BLaER1 (cell line): ENCODE measurements around the gene EHMT2.

Source experiments
- H3K27ac ChIP-seq: shearing (Covaris generic); formaldehyde crosslinking; 2 replicates; pipeline ENCODE4 v1.8.1; 2022
- H3K27me3 ChIP-seq: shearing (Covaris generic); formaldehyde crosslinking; 2 replicates; pipeline ENCODE4 v1.8.1; 2022
- H3K36me3 ChIP-seq: shearing (Covaris generic); formaldehyde crosslinking; 2 replicates; pipeline ENCODE4 v1.8.1; 2022
- H3K4me1 ChIP-seq: shearing (Covaris generic); formaldehyde crosslinking; 2 replicates; pipeline ENCODE4 v1.8.1; 2022
- H3K4me2 ChIP-seq: shearing (Covaris generic); formaldehyde crosslinking; 2 replicates; pipeline ENCODE4 v1.8.1; 2022
- H3K4me3 ChIP-seq: shearing (Covaris generic); formaldehyde crosslinking; 2 replicates; pipeline ENCODE4 v1.8.1; 2022
- H3K9ac ChIP-seq: shearing (Covaris generic); formaldehyde crosslinking; 2 replicates; pipeline ENCODE4 v1.8.1; 2022
- H3K9me3 ChIP-seq: shearing (Covaris generic); formaldehyde crosslinking; 2 replicates; pipeline ENCODE4 v1.8.1; 2022
- H4K20me1 ChIP-seq: shearing (Covaris generic); formaldehyde crosslinking; 2 replicates; pipeline ENCODE4 v1.8.1; 2022
- Cebpa-rat ChIP-seq: shearing (Covaris generic); IDR thresholded peaks from 2 replicates; pipeline ENCODE4 v1.8.1; 2022

Gene EHMT2

GRCh38 chr6:31889331-31889972, 8.0 kb downstream of the EHMT2 start:
- no peak for TF ChIP-seq Cebpa-rat

GRCh38 chr6:31888276-31889258, 8.9 kb downstream of the EHMT2 start:
- no peak overlapping the region for H3K27ac ChIP-seq
- H3K27me3 ChIP-seq: no peaks in the 10 kb centered on the region
- H3K4me3 ChIP-seq: no peak overlapping the region
- TF ChIP-seq Cebpa-rat: no peak
- H3K36me3 ChIP-seq: peaks cover 98% of the 10 kb centered on the region
- H3K9ac ChIP-seq: no peak overlapping the region
- no peaks in the 10 kb centered on the region for H3K9me3 ChIP-seq
- peaks cover 20% of the 10 kb centered on the region for H4K20me1 ChIP-seq
- H3K4me2 ChIP-seq: no peak overlapping the region
- peaks cover 11% of the 10 kb centered on the region for H3K4me1 ChIP-seq

More at GRCh38 chr6:31889331-31889972, 8.0 kb downstream of the EHMT2 start:
- Histone ChIP-seq H3K9ac (no peak overlapping the region), H3K9me3 (no peaks in the 10 kb centered on the region), H3K4me3 (no peak overlapping the region), H3K36me3 (peaks cover 98% of the 10 kb centered on the region), H3K4me2 (no peak overlapping the region), H4K20me1 (peaks cover 20% of the 10 kb centered on the region), H3K27me3 (no peaks in the 10 kb centered on the region), H3K4me1 (peaks cover 13% of the 10 kb centered on the region), H3K27ac (no peak overlapping the region)

- Histone ChIP-seq H3K27ac (no peak overlapping the region), H3K4me3 (no peak overlapping the region), H3K9me3 (no peaks in the 10 kb centered on the region), H3K9ac (no peak overlapping the region), H3K4me1 (no peaks in the 10 kb centered on the region), H3K4me2 (no peak overlapping the region), H3K36me3 (peaks cover 98% of the 10 kb centered on the region), H4K20me1 (peaks cover 25% of the 10 kb centered on the region), H3K27me3 (no peaks in the 10 kb centered on the region)
- no peak for TF ChIP-seq Cebpa-rat
Observed at GRCh38 chr6:31887173-31888007, 10.1 kb downstream of the EHMT2 start.

GRCh38 chr6:31886541-31886991, 10.9 kb downstream of the EHMT2 start:
- Histone ChIP-seq H3K4me1 (no peaks in the 10 kb centered on the region), H3K27ac (no peak overlapping the region), H3K9ac (no peak overlapping the region), H3K27me3 (no peaks in the 10 kb centered on the region), H4K20me1 (peaks cover 23% of the 10 kb centered on the region), H3K4me2 (no peak overlapping the region), H3K4me3 (no peak overlapping the region), H3K36me3 (peaks cover 98% of the 10 kb centered on the region), H3K9me3 (no peaks in the 10 kb centered on the region)
- TF ChIP-seq Cebpa-rat: no peak

- Histone ChIP-seq H3K36me3 (peaks cover 100% of the 10 kb centered on the region), H3K4me1 (no peaks in the 10 kb centered on the region), H3K9me3 (no peaks in the 10 kb centered on the region), H3K4me3 (no peak overlapping the region), H3K27ac (no peak overlapping the region), H3K9ac (no peak overlapping the region), H3K27me3 (no peaks in the 10 kb centered on the region), H3K4me2 (no peak overlapping the region), H4K20me1 (peaks cover 27% of the 10 kb centered on the region)
- TF ChIP-seq Cebpa-rat: no peak
Observed at GRCh38 chr6:31884528-31885035, 12.9 kb downstream of the EHMT2 start.

- peaks cover 19% of the 10 kb centered on the region; the same call in 1 of the 2 replicates for H4K20me1 ChIP-seq
- H3K4me3 ChIP-seq: no peak overlapping the region
- no peaks in the 10 kb centered on the region for H3K9me3 ChIP-seq
- no peaks in the 10 kb centered on the region for H3K4me1 ChIP-seq
- no peak for TF ChIP-seq Cebpa-rat
- no peak overlapping the region for H3K27ac ChIP-seq
- H3K9ac ChIP-seq: no peak overlapping the region
- no peaks in the 10 kb centered on the region for H3K27me3 ChIP-seq
- H3K4me2 ChIP-seq: no peak overlapping the region
- peaks cover 97% of the 10 kb centered on the region for H3K36me3 ChIP-seq
Observed at GRCh38 chr6:31883676-31884075, 13.8 kb downstream of the EHMT2 start.

- Histone ChIP-seq H4K20me1 (peaks cover 19% of the 10 kb centered on the region; the same call in 1 of the 2 replicates), H3K4me2 (no peak overlapping the region), H3K9me3 (no peaks in the 10 kb centered on the region), H3K27me3 (no peaks in the 10 kb centered on the region), H3K27ac (no peak overlapping the region), H3K4me3 (no peak overlapping the region), H3K4me1 (no peaks in the 10 kb centered on the region), H3K36me3 (peaks cover 84% of the 10 kb centered on the region), H3K9ac (no peak overlapping the region)
- no peak for TF ChIP-seq Cebpa-rat
Observed at GRCh38 chr6:31882344-31882743, 15.2 kb downstream of the EHMT2 start.

GRCh38 chr6:31881136-31881859, 16.2 kb downstream of the EHMT2 start:
- Histone ChIP-seq H3K4me1 (no peaks in the 10 kb centered on the region), H3K9ac (no peak overlapping the region), H4K20me1 (peaks cover 19% of the 10 kb centered on the region; the same call in 1 of the 2 replicates), H3K27me3 (no peaks in the 10 kb centered on the region), H3K4me3 (no peak overlapping the region), H3K27ac (no peak overlapping the region), H3K4me2 (no peak overlapping the region), H3K9me3 (no peaks in the 10 kb centered on the region), H3K36me3 (peaks cover 73% of the 10 kb centered on the region)
- no peak for TF ChIP-seq Cebpa-rat

GRCh38 chr6:31880616-31881015, 16.9 kb downstream of the EHMT2 start:
- H3K9ac ChIP-seq: no peak overlapping the region
- no peak overlapping the region for H3K27ac ChIP-seq
- no peaks in the 10 kb centered on the region for H3K4me1 ChIP-seq
- TF ChIP-seq Cebpa-rat: no peak
- H3K36me3 ChIP-seq: peaks cover 67% of the 10 kb centered on the region
- no peaks in the 10 kb centered on the region for H3K27me3 ChIP-seq
- H3K4me2 ChIP-seq: no peak overlapping the region
- H3K9me3 ChIP-seq: no peaks in the 10 kb centered on the region
- peaks cover 19% of the 10 kb centered on the region; the same call in 1 of the 2 replicates for H4K20me1 ChIP-seq
- H3K4me3 ChIP-seq: no peak overlapping the region
